C4-2B (cell line): ENCODE data around the gene SRCIN1.

ENCODE experiments used
- ZFX ChIP-seq: fragments of 450-650 bp; IDR thresholded peaks from 2 replicates; pipeline ENCODE4 v1.6.1; 2017
- TF ChIP-seq, protein P1 (sequence below): fragments of 450-650 bp; conservative IDR thresholded peaks from 2 replicates; pipeline ENCODE4 v1.5.1; 2017; ENCODE audit warnings: mild to moderate bottlenecking

GRCh38 chr17:38558728-38559050 lies 47.1 kb downstream of the SRCIN1 start:
- TF ChIP-seq, protein P1, sequence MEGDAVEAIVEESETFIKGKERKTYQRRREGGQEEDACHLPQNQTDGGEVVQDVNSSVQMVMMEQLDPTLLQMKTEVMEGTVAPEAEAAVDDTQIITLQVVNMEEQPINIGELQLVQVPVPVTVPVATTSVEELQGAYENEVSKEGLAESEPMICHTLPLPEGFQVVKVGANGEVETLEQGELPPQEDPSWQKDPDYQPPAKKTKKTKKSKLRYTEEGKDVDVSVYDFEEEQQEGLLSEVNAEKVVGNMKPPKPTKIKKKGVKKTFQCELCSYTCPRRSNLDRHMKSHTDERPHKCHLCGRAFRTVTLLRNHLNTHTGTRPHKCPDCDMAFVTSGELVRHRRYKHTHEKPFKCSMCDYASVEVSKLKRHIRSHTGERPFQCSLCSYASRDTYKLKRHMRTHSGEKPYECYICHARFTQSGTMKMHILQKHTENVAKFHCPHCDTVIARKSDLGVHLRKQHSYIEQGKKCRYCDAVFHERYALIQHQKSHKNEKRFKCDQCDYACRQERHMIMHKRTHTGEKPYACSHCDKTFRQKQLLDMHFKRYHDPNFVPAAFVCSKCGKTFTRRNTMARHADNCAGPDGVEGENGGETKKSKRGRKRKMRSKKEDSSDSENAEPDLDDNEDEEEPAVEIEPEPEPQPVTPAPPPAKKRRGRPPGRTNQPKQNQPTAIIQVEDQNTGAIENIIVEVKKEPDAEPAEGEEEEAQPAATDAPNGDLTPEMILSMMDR: no peak
- no peak for TF ChIP-seq ZFX
